Activated CD4-positive, alpha-beta T cell treated with anti-CD3 and anti-CD28 coated beads, Interleukin-2, Interleukin-6, amounts not matched to agents 100 ng/mL and 50 ng/mL, durations not matched to agents 16 hours and 8 hours (primary cell): ENCODE measurements around the gene NNMT.

Experiments used
- DNase-seq: peaks from one replicate; pipeline ENCODE4 v3.0.0-alpha.2; 2020

The NNMT gene

DNA sequence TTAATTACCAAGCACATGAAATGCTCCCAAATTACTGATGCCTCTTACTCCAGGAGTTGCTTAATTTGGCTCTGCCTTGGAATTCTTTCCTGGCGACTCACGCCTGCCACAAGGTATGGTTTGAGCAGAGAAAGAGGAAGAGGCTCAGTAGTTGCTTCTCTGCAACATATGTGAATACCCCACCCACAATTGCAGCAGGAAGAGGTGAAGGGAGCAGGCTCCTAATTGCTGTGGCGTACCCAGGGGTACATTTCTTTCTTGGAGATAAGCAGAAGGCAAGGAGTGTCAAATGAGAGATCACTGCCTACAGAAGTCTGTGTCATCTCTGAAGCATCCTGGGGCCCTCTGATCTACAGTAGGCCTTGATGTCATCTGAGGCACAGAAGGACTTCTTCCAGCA is 10.6 kb upstream of the NNMT start:
- no peak for DNase-seq

DNA sequence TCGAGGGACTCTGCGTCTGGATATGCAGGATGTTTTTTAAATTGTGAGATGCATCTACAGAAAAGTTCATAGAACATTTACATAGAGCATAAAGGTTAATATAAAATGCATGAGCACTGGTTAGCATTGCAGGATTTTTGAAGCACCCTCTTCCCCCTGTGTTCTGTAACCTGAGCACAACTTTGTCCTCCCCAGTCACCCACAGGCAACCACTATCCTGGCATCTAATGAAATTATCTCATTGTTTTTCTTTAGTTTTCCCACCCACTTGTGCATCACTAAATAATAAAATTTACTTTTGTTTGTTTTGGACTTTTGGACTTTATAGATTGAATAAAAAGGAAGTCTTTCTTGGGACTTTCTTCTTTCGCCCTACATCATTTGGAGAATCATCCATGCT is 10.0 kb upstream of the NNMT start:
- DNase-seq: no peak

DNA sequence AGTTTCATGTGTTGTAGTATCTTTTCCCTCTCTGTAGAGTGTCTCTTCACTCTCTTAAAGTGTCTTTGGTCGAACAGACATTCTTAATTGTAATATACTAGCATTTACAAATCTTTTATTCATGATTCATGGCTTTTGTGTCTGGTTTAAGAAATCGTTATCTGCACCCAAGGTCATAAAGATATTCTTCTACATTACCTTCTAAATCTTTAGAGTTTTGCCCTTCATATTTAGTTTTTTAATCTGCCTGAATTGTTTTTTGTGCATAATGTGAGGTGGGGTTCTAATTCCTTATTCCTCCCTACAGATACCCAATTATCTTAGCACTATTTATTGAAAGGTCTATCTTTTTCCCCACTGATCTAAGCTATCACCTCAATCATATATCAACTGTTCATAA is 9.0 kb upstream of the NNMT start:
- no peak for DNase-seq

DNA sequence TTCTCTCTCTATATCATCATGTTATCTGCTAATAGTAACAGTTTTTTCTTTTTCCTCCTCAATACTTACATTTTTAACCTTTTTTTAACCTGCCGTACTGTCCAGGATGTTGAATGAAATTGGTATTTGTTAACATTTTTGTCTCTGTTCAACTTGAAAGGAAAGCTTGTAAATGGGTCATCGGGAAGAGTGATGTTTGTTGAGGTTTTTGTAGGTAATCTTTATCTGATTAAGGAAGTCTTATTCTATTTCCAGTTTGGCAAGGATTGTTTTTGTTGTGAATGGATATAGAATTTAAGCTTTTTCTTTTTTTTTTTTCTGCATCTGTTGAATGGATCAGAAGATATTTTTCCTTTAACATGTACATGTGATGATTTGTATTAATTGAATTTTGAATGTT is 8.1 kb upstream of the NNMT start:
- no peak for DNase-seq

DNA sequence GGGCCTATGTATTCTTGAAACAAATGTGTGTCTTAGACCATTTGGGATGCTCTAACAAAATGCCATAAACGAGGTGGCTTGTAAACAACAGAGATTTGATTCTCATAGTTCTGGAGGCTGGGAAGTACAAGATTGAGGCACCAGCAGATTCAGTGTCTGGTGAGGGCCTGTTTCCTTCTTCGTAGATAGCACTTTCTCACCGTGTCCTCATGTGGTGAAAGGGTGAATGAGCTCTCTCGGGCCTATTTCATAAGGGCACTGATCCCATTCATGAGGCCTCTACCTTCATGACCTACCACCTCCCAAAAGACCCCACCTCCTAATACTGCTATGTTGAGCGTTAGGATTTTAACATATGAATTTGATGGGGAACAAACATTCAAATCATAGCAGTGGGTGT is 6.4 kb upstream of the NNMT start:
- DNase-seq: no peak

DNA sequence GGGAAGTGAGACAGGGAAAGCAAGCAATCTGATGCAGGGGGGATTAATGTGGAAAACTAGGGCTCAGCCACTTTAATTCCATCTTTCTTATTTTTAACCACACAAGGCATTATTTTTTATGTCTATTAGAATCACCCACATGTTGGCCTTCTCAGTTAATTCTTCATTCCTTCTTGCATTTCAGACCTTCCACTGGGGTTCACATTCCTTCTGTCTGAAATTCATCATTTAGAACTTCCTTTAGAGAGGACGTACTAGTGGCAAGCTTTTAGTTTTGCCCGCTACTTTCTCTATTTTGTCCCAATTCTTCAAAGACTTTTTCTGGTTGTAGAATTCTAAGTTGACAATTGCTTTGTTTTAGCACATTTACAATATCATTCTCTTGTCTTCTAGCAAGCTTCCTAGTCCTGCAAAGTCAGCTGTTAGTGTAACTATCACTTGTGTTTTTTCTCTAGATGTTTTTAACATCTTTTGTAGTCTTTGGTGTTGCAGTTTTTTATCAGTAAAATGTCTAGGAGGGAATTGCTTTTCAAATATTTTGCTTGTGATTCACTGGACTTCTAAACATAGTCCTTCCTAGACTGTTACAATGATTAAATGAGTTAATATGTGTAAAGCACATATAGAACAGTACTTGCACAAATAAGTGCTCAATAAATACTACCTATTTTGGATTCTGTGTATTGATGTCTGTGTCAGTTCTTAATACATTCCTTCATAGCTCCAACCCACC is 5.5 kb upstream of the NNMT start:
- DNase-seq: no peak

DNA sequence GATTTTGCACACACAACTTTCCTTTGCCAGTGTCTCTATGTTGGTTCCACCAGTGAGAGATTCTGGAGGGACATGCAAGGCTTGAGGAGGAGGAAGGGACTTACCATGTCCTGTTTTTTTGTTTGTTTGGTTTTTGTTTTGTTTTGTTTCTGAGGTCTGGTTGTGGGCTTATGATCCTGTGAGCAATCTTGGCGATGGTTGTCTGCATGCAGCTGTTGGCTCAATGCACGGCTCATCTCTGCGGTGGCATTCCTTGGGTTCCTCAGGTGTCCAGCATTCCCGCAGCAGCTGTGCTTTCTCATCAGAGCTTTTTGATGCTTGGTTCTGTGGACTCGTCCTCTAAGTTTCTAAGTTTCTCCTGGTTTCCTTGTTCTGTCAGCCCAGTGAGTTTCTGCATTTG is 4.8 kb upstream of the NNMT start:
- DNase-seq: no peak

DNA sequence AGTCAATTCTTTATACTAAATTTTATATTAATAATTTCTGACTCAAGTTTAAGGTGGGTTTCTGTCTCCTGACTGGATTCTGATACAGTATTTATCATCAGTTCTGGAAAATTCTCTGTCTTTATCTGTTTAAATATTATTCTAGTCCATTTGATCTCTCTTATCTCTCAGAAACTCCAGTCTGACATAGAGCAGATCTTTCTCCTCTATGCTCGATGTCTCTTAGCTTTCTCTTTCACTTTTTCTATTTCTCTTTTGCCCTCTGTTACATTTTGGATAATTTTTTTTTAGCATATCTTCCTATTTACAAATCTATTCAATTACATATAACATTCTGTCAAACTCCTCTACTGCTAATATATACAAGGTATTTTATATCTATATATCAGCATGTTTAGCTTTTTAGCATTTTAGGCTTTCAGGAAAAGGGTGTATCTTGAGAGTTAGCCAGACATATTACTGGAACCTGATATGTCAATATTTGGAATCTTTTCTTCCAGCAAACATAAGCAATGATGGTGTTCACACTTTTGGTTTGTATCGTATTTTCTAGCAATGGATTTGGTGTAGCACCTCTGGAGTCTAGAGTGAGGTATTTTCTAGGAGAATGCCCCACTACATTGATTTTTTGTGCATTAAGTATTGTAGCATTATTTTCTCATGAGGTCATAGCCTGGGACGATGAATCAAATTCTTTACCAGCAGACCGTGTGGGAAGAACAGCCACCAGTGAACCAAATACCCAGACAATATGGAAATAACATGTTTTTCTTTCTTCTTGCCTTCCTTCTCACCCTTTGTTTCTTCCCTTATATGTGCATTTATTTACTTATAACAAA is 4.1 kb upstream of the NNMT start:
- no peak for DNase-seq

DNA sequence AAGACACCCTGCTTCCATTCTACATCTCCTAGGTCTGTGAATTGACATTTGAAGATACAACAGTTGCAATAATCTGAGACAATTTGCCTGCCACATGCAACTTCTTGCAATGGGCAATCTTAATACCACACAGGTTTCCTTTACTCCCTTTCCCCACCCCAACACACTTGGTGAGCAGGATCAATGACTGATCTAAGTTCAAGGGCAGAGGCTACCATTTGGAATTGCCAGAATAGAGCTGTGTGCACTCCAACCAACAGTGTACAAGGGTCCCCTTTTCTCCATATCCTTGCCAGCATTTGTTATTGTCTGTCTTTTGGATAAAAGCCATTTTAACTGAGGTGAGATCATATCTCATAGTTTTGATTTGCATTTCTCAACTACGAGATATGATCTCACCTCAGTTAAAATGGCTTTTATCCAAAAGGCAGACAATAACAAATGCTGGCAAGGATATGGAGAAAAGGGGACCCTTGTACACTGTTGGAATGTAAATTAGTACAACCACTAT is 2.9 kb upstream of the NNMT start:
- DNase-seq: no peak

DNA sequence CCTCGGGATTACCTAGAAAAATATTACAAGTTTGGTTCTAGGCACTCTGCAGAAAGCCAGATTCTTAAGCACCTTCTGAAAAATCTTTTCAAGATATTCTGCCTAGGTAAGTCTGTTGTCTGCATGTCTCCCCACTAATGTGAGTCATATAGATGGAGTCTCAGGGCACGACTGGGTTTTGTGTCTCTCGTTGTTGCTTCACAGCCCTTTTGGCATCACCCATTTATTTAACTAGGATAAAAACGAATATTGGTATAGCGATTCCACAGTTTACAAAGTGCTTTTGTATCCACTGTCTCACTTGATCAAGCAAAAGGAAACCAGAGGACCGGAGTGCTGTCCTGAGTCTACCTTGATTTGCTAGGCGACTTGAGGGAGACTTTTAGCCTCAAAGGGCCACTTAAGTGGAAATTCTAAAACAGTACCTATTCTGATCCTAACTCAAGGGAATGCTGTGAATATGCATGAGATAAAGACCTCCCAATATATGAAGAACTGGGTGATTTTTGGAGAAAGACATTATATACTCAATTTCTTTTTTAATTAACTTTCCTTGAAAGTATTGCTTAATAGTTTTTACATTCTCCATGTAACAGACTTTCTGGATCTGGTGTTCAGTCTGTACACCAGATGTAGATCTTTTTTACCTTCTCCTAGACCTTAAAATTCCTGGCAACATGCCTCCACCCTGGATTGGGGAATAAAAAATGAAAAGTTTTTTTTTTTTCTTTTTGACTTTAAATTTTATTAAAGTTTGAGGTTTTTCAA is 590 bp downstream of the NNMT start:
- DNase-seq: no peak

DNA sequence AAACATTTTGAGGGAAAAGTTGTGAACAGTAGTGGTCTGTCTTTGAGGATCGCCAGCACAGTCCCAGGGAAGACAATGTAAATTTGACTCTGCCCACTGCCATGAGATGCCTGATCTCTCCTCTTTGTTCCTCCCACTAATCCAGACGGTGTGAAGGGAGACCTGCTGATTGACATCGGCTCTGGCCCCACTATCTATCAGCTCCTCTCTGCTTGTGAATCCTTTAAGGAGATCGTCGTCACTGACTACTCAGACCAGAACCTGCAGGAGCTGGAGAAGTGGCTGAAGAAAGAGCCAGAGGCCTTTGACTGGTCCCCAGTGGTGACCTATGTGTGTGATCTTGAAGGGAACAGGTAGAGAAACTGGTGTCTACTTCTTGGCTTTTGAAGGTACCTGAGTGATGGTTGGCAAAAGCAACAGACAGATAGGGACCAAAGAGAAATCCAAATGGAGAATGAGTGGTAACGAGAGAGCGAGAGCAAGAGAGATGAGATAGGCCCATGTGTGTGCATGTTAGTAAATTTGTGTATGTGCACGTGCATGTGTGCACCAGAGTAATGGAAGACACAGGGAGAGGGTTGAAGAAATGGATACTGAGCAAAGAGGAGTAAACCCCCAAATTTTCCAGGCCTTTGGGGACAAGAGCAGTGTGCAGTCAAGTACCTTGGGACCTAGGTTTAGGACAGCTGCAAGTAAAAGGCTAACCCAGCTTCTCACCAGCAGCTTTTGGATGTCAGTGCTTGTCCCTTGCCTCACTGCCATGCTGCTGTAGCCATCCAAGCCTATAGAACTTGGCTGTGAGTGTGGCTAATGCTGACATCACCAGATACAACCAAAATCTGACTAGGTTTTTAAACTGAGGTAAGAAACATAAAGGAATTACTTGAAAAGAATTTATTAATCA is 1.9 kb downstream of the NNMT start:
- no peak for DNase-seq

DNA sequence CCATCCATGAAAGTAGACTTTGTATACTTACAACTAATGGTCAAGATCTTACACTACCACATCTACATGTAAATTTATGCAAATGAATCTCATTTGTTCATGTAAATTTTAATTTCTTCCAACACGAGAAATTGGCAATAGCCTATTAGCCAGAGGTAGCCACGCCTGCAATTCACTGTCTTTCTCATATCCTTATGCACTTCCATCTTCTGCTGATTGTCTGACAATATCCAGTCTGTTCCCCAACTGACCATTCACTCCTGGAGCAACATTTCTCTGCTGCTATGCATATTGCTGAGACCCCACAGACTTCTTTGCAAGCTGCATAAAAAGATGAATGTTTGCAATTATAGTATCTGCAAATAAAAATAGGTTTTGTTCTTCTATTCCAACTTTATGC is 2.5 kb downstream of the NNMT start:
- no peak for DNase-seq

DNA sequence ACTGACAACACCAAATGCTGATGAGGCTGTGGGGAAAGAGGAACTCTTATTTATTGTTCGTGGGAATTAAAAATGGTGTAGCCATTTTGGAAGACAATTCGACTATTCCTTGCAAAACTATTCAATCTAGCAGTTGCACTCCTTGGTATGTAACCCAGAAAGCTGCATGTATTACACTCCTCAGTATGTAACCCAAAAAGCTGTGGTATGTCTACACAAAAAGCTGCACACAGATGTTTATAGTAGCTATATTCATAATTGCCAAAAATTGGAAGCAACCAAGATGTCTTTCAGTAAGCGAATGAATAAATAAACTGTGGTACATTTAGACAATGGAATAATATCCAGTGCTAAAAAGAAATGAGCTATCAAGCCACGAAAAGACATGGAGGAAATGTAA is 4.9 kb downstream of the NNMT start:
- DNase-seq: no peak

DNA sequence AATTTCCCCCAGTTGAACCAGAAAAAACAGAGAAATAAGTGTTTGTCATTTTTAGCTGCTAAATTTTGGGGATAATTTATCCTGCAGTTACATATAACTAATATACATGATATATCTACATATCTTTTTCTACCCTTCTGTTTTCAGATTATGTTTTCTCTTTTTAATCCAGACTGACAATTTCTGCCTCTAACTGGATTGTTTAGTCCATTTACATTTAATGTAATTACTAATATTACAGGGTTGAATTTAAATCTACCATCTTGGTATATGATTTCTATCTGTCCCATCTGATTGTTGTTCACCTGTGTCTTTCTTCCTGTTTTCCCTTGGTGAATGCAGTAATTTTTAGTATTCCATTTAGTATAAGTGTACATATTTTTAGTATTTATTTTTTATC is 5.7 kb downstream of the NNMT start:
- no peak for DNase-seq

DNA sequence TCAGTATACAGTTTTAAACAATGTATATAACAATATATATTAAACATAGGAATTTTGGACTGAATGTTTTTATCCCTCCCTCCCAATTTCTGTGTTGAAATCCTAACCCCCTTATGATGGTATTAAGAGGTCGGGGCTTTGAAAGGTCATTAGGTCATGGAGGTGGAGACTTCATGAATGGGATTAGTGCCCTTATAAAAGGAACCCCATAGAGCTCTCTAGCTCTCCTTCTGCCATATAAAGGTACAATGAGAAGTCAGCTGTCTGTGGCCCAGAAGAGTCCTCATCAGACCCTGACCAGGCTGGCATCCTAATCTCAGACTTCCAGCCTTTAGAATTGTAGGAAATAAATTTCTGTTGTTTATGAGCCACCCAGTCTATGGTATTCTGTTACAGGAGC is 6.5 kb downstream of the NNMT start:
- DNase-seq: no peak

DNA sequence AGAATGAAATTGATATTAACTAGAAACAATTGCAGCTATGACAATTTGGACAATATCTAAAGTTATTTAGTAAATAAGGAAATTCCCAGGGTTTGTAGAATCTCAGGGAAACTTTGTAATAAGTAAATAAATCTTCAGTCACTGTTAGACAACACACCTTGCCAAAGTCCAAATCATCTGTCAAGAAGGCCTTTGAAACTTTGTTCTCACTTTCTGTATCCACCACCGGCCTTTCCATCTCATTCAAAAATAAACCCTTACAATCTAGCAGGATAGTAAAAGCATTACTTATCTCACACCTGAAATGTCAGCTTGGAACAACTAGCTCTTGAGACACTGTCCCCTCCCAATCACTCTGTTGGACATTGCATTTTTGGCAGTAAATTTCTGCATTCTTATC is 7.9 kb downstream of the NNMT start:
- DNase-seq: no peak

DNA sequence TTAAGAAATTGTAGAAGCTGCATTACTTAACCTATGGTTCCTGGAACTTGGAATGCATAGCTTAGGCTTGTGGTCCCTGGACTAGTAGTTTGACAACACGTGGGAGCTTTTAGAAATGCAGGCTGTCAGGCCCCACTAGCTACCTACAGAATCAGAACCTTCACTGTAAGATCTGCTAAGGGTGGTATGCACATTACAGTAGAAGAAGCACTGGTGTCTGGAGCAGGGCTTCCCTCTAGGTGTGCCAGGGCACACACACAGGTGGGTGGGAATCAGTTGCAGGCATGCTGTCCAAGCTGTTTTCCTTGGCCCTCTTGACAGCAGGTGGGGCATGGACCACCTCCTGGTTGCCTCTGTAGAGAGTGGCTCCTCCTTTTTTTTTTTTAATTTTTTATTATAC is 8.8 kb downstream of the NNMT start:
- no peak for DNase-seq

DNA sequence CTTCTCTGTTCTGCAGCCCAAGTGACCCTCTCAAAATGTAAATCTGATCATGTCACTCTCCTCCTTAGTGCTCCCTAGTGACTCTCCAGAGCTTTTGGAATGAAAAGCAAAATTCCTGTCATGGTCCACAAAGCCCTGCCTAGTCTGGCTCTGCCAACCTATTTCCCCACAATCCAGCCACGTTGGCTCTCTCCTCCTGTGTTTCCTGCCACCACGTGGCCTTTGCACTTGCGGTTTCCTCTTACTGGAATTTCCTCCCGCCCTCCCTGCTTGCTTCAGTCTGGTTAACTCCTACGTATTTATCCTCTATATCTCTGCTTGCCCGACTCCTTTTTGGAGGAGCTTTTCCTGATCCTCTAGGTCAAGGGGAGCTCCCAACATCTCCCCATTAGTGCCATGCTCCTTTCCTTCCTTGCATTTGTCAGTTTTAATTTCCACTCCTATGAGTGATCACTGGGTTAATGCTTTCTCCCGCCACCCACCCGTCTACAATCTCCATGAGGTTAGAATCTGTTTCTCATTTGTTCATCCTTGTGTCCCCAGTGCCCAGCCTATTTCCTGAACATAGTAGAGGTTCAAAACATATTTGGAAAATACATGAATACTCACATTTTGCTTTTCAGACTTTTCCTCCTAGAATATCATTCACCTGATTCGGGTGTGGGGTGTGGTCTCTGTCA is 11.5 kb downstream of the NNMT start:
- no peak for DNase-seq

DNA sequence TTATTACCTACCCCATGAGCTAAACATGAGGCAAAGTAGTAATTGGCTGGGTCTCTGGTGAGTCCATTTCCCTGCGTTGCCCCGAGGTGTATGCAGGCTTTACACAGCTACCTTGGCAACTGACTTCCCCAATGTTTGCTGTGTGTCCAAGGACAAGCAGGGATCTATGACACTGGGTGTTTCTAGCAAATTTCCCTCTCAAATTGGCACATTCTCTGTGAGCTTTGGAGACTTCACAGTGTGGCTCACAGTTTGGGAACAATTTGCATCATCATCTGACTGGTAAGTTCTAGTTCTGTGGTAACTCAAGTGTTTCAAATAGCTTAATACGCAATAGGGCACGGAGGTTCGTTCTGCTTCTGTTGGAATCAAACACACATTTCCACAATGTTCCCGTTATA is 12.5 kb downstream of the NNMT start:
- no peak for DNase-seq

DNA sequence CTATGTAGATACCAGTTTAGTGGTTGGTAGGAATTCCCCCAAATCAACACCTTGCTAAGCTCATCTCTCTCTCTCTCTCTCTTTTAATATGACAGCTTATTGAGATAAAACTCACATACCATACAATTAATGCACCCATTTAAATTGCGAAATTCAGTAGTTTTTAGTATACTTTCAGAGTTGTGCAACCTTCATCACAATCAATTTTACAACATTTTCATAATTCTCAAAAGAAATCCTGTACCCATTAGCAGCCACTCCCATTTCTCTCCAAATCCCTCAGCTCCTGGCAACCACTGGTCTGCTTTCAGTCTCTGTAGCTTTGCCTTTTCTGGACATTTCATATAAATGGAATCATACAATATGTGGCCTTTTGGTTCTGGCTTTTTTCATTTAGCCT is 13.3 kb downstream of the NNMT start:
- no peak for DNase-seq

DNA sequence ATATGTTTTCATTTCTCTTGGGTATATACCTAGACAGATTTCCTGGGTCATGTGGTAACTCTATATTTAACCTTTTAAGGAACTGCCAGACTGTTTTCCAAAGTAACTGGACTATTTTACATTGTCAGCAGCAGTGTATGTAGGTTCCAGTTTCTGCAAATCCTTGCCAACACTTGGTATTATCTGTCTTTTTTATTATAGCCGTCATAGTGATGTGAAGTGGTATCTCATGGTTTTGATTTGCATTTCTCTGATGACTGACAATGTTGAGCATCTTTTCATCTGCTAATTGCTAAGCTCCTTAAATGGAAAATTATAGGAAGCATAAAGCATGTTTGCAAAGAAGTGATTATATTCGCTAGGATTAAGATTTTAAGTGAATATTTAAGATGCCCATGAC is 13.9 kb downstream of the NNMT start:
- no peak for DNase-seq

DNA sequence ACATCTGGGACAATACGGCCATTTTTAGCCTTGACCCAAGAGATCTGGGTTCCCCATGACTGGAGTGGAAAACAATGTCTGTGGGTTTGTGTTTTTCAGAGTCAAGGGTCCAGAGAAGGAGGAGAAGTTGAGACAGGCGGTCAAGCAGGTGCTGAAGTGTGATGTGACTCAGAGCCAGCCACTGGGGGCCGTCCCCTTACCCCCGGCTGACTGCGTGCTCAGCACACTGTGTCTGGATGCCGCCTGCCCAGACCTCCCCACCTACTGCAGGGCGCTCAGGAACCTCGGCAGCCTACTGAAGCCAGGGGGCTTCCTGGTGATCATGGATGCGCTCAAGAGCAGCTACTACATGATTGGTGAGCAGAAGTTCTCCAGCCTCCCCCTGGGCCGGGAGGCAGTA is 15.7 kb downstream of the NNMT start:
- no peak for DNase-seq
